ENCODE data around the gene CCDC73. TPM values are rescaled to one million over a fixed set of nuclear protein-coding genes. Genes with fewer than 3 reads are reported as not detected.
"Not testable (repeated sequence)": the region's sequence is repeated elsewhere in the genome, so short reads cannot be mapped to it uniquely, and the experiment has no call there.

The CCDC73 gene
- total RNA-seq, 1 donor from 2014 or later: not detected

- DNase-seq: no peak
Measured at GRCh38 chr11:32704775-32705174, 89.7 kb downstream of the CCDC73 start.

GRCh38 chr11:32704261-32704660, 90.2 kb downstream of the CCDC73 start:
- no peak for DNase-seq

- no peak for DNase-seq
Measured at GRCh38 chr11:32701616-32702015, 92.8 kb downstream of the CCDC73 start.

- no peak for DNase-seq
Measured at GRCh38 chr11:32698579-32698978, 95.9 kb downstream of the CCDC73 start.

GRCh38 chr11:32671051-32671450, 123.4 kb downstream of the CCDC73 start:
- DNase-seq: no peak

GRCh38 chr11:32659672-32660071, 134.8 kb downstream of the CCDC73 start:
- no peak for DNase-seq

GRCh38 chr11:32658639-32659406, 135.6 kb downstream of the CCDC73 start:
- DNase-seq: no peak

- no peak for DNase-seq
Measured at GRCh38 chr11:32643526-32643925, 150.9 kb downstream of the CCDC73 start.

GRCh38 chr11:32641361-32641760, 153.1 kb downstream of the CCDC73 start:
- DNase-seq: no peak

- DNase-seq: no peak
Measured at GRCh38 chr11:32635819-32636218, 158.6 kb downstream of the CCDC73 start.

- no peak for DNase-seq
Measured at GRCh38 chr11:32630844-32631243, 163.6 kb downstream of the CCDC73 start.

GRCh38 chr11:32616903-32617302, 177.6 kb downstream of the CCDC73 start:
- DNase-seq: no peak

GRCh38 chr11:32615422-32615821, 179.0 kb downstream of the CCDC73 start:
- DNase-seq: no peak

- no peak for DNase-seq
Measured at GRCh38 chr11:32613500-32614151, 180.8 kb downstream of the CCDC73 start.

- DNase-seq: no peak
Measured at GRCh38 chr11:32610797-32611352, 183.6 kb downstream of the CCDC73 start.

- not testable (repeated sequence) for DNase-seq
Measured at GRCh38 chr11:32608826-32609225, 185.6 kb downstream of the CCDC73 start.

- DNase-seq: no peak
Measured at GRCh38 chr11:32606220-32606619, 188.2 kb downstream of the CCDC73 start.

GRCh38 chr11:32602657-32603415, 191.6 kb downstream of the CCDC73 start:
- no peak for DNase-seq

GRCh38 chr11:32597921-32598320, 196.5 kb downstream of the CCDC73 start:
- no peak for DNase-seq

- DNase-seq: not testable (repeated sequence)
Measured at GRCh38 chr11:32596114-32596513, 198.3 kb downstream of the CCDC73 start.

- no peak for DNase-seq
Measured at GRCh38 chr11:32594272-32594671, 200.2 kb downstream of the CCDC73 start.

GRCh38 chr11:32586576-32587190, 207.8 kb downstream of the CCDC73 start:
- no peak for DNase-seq
